Measurements from ENCODE around the gene ARHGEF17. TPM values are rescaled to one million over a fixed set of nuclear protein-coding genes. Genes with fewer than 3 reads are reported as not detected.
A peak's percentile ranks its signal among the peaks of the same experiment; 100 is the strongest.

Gene ARHGEF17
- total RNA-seq, 2 donors from 2014 or later, result 31.0 to 39.0 TPM

DNA sequence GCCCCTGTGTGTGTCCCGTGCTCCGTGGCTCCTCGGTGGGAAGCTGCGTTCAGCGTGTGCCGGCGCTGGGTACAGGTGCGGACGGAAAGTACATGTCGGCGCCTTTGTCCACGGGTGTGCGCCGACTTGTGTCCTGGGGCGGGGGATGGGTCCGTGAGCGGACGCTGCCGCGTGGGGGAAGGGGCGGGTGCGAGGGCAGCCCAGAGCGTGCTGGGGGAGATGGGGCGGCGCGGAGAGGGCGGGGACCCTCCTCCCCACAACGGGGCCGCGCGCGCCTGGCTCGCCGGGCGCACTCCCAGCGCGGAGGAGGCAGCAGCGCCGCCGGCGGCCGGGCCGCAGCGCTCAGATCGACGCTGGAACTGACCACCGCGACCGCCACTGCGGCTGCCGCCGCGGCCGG, 34.6 kb downstream of the ARHGEF17 start:
- Histone ChIP-seq H3K4me1 (ENCODE audit: control insufficient read depth, insufficient read depth, low read length) (no peaks in the 10 kb centered on the region), H3K9me3 (ENCODE audit: control insufficient read depth, low read length) (no peaks in the 10 kb centered on the region), H3K9ac (ENCODE audit: extremely low read depth, low read length, poor library complexity, severe bottlenecking) (no peak overlapping the region), H3K36me3 (ENCODE audit: control insufficient read depth, insufficient read depth, low read length) (no peaks in the 10 kb centered on the region), H3K27me3 (ENCODE audit: control insufficient read depth, insufficient read depth, low read length, poor library complexity, severe bottlenecking) (peaks cover 9% of the 10 kb centered on the region), H3K27ac (ENCODE audit: low read depth, low read length) (no peak overlapping the region), H3K4me3 (ENCODE audit: low read length) (peak overlapping the region; percentile 3)
- peak overlapping the region; percentile 51 for H3K4me3 Mint-ChIP-seq
- H3K27ac Mint-ChIP-seq, result no peak overlapping the region
- TF ChIP-seq, protein P1, sequence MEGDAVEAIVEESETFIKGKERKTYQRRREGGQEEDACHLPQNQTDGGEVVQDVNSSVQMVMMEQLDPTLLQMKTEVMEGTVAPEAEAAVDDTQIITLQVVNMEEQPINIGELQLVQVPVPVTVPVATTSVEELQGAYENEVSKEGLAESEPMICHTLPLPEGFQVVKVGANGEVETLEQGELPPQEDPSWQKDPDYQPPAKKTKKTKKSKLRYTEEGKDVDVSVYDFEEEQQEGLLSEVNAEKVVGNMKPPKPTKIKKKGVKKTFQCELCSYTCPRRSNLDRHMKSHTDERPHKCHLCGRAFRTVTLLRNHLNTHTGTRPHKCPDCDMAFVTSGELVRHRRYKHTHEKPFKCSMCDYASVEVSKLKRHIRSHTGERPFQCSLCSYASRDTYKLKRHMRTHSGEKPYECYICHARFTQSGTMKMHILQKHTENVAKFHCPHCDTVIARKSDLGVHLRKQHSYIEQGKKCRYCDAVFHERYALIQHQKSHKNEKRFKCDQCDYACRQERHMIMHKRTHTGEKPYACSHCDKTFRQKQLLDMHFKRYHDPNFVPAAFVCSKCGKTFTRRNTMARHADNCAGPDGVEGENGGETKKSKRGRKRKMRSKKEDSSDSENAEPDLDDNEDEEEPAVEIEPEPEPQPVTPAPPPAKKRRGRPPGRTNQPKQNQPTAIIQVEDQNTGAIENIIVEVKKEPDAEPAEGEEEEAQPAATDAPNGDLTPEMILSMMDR (conservative IDR thresholded peaks at IDR 0.05), result peak; percentile 46
- 11 to 22% methylated on average over 11 to 54 of the region's 54 CpGs for WGBS, 2 experiments (ENCODE audit: insufficient coverage in 1 of 2, insufficient read length in 1 of 2)
- H3K27me3 Mint-ChIP-seq (ENCODE audit: insufficient read depth), result peaks cover 33% of the 10 kb centered on the region
- H3K4me1 Mint-ChIP-seq, result peaks cover 7% of the 10 kb centered on the region
- peaks cover 9% of the 10 kb centered on the region for H3K36me3 Mint-ChIP-seq (ENCODE audit: low read depth)
- no peak for DNase-seq
- no peaks in the 10 kb centered on the region for H3K9me3 Mint-ChIP-seq

DNA sequence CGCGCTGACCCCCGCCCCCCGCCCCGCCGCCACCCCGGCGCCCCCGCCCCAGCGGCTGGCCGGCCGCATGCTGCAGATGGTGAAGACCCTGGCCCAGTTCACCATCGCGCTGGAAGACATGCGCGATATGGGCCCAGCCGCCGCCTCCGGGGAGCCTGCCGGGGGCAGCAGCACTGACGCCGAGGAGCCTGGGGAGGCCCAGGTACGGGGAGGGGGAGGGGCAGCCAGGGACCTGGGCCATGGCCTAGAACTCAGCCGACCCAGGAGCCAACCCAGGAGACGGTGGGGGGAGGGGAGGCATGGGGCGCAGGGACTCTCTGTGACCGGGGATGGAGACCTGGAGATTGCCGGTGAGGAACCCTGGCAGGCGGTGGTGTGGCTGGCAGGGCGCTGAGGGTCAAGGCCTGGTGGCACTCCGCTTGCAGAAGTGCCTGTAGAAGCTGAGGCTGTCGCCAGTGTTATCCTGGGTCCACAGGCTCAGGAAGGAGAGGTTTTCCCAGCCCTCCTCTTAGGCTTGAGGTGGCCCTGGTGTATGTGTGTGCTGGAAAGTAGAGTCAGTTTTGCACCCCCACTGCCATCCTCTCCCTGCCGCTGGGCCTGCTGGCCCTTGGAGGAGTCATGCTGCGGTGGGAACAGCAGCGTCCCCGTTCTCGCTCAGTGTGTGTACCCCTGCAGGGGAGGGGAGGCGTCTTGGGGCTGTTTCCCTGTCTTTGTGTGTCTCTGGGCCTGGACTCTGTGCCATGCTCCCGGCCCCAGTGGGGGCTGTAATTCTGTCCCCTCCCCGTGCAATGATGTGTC, 35.2 kb downstream of the ARHGEF17 start:
- Mint-ChIP-seq H3K4me3 (peak overlapping the region; percentile 51), H3K27ac (no peak overlapping the region), H3K27me3 (ENCODE audit: insufficient read depth) (peaks cover 33% of the 10 kb centered on the region), H3K9me3 (no peaks in the 10 kb centered on the region), H3K36me3 (ENCODE audit: low read depth) (peaks cover 12% of the 10 kb centered on the region), H3K4me1 (peaks cover 7% of the 10 kb centered on the region)
- Histone ChIP-seq H3K4me1 (ENCODE audit: control insufficient read depth, insufficient read depth, low read length) (no peaks in the 10 kb centered on the region), H3K9me3 (ENCODE audit: control insufficient read depth, low read length) (no peaks in the 10 kb centered on the region), H3K27me3 (ENCODE audit: control insufficient read depth, insufficient read depth, low read length, poor library complexity, severe bottlenecking) (peaks cover 9% of the 10 kb centered on the region), H3K36me3 (ENCODE audit: control insufficient read depth, insufficient read depth, low read length) (no peaks in the 10 kb centered on the region), H3K9ac (ENCODE audit: extremely low read depth, low read length, poor library complexity, severe bottlenecking) (no peak overlapping the region), H3K27ac (ENCODE audit: low read depth, low read length) (no peak overlapping the region), H3K4me3 (ENCODE audit: low read length) (no peak overlapping the region)
- peak; percentile 80 for DNase-seq
- WGBS, 2 experiments (ENCODE audit: insufficient coverage in 1 of 2, insufficient read length in 1 of 2), result 38 to 52% methylated on average over 17 to 40 of the region's 40 CpGs
- TF ChIP-seq, protein P1 (conservative IDR thresholded peaks at IDR 0.05), result no peak

DNA sequence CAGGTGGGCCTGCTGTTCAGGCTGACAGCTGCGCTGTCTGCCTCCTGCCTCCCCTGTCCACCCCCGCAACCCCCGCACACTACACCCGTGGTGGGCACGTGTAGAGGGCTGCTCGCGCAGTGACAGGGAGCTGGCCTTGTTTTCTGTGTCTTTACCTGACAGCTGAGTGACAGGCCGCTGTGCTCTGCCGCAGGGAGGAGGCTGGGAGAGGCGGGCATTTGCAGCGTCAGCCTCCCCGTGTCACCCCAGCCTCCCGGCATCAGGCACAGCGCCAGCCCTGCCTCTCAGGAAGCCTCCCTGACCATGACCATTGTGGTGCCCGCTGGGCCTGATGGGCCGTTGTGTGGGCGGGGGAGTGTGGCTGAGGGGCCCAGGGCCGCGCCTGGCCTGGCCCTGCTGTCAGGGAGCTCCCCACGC, 36.1 kb downstream of the ARHGEF17 start:
- no peak overlapping the region for H3K4me3 ChIP-seq (ENCODE audit: low read length)
- peaks cover 33% of the 10 kb centered on the region for H3K27me3 Mint-ChIP-seq (ENCODE audit: insufficient read depth)
- H3K4me1 Mint-ChIP-seq, result peaks cover 7% of the 10 kb centered on the region
- H3K36me3 Mint-ChIP-seq (ENCODE audit: low read depth), result peaks cover 14% of the 10 kb centered on the region
- no peaks in the 10 kb centered on the region for H3K36me3 ChIP-seq (ENCODE audit: control insufficient read depth, insufficient read depth, low read length)
- no peak overlapping the region for H3K4me3 Mint-ChIP-seq
- H3K9me3 Mint-ChIP-seq, result no peaks in the 10 kb centered on the region
- no peak for DNase-seq
- H3K9ac ChIP-seq (ENCODE audit: extremely low read depth, low read length, poor library complexity, severe bottlenecking), result no peak overlapping the region
- 91 to 96% methylated on average over 14 to 20 of the region's 20 CpGs for WGBS, 2 experiments (ENCODE audit: insufficient coverage in 1 of 2, insufficient read length in 1 of 2)
- TF ChIP-seq, protein P1 (conservative IDR thresholded peaks at IDR 0.05), result no peak
- no peaks in the 10 kb centered on the region for H3K4me1 ChIP-seq (ENCODE audit: control insufficient read depth, insufficient read depth, low read length)
- H3K27ac ChIP-seq (ENCODE audit: low read depth, low read length), result no peak overlapping the region
- peaks cover 9% of the 10 kb centered on the region for H3K27me3 ChIP-seq (ENCODE audit: control insufficient read depth, insufficient read depth, low read length, poor library complexity, severe bottlenecking)
- H3K9me3 ChIP-seq (ENCODE audit: control insufficient read depth, low read length), result no peaks in the 10 kb centered on the region
- no peak overlapping the region for H3K27ac Mint-ChIP-seq
